NCI-H146 treated with DMSO at 0.1 percent for 48 hours (cell line): ENCODE results near the gene DNAJB4.
"Not testable (repeated sequence)": the region's sequence is repeated elsewhere in the genome, so short reads cannot be mapped to it uniquely, and the experiment has no call there.

Source experiments
- DNase-seq: peaks from one replicate; lab custom pipeline; 2025; ENCODE audit not compliant: unreplicated experiment; lab: John Stamatoyannopoulos, UW

DNAJB4 gene

DNA sequence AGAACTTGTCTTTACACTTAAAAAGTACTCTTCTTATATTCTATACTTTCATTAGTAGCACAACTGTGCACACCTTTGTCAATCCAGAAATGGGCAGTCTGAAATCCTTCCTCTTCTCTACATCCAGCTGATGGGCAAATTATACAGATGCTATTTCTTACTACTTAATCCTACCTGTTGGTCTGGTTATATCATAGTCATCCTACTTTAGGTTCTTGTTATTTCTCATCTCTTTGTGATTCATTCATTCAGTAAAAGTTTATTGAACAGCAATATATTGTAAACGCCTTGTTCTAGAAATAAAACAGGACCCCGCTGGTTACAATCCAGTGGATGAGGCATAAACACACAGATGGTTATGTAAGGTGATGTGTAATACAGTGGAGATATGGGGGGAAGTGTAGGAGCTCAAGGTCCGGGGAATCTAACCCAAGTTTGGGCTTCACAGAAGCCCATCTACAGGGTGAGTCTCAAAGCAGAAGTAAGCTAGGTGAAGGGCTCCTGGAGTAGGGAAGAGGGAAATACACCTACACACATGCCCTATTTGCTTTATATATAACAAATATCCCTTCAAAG is 14.0 kb upstream of the DNAJB4 start:
- DNase-seq = no peak

DNA sequence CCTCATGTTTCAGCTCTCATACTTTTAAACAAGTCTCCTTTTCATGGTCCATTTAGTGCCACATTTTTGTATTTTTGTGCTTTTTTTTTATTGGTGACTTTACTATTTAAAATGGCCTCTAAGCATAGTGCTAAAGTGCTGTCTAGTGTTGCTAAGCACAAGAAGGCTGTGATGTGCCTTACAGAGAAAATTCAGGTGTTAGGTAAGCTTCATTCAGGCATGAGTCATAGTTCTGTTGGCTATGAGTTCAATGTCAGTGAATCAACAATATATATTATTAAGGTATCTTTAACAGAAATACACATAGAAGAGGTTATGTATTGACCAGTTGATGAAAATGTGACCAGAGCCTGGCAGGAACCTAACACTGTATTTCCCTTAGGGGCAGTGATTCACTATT is 13.1 kb upstream of the DNAJB4 start:
- no peak for DNase-seq

DNA sequence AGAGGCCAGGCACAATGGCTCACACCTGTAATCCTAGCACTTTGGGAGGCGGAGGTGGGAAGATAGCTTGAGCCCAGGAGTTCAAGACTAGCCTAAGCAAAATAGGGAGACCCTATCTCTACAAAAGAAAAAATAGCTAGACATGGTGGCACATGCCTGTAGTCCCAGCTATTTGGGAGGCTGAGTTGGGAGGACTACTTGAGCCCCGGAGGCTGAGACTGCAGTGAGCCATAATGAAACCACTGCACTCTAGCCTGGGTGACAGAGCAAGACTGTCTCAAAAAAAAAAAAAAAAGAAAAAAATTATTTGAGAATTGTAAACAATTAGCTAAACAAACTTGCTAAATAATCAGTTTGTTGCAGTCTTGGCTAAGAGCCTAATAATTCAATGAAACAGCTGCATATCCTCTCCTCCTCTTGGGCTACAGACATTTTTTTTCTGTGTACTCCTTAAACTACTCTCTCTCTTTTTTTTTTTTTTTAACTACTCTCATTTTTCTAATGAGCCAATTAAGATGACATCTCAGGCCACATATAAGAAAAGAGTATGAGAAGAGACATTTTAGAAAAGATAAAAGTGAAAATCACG is 10.5 kb upstream of the DNAJB4 start:
- DNase-seq = no peak

GRCh38 chr1:77996734-77997133 is 8.0 kb upstream of the DNAJB4 start:
- no peak for DNase-seq

DNA sequence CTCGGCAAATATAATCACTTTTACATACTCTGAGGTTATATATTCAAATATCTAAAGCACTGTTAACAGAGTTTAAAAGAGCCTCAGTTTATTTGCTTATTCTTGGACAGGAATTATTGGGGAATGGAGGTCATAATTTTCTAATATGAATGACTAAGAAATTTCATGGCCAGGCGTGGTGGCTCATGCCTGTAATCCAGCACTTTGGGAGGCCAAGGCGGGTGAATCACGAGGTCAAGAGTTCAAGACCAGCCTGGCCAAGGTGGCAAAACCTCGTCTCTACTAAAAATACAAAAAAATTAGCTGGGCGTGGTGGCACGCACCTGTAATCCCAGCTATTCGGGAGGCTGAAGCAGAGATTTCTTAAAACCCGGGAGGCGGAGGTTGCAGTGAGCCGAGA is 4.2 kb upstream of the DNAJB4 start:
- not testable (repeated sequence) for DNase-seq

DNA sequence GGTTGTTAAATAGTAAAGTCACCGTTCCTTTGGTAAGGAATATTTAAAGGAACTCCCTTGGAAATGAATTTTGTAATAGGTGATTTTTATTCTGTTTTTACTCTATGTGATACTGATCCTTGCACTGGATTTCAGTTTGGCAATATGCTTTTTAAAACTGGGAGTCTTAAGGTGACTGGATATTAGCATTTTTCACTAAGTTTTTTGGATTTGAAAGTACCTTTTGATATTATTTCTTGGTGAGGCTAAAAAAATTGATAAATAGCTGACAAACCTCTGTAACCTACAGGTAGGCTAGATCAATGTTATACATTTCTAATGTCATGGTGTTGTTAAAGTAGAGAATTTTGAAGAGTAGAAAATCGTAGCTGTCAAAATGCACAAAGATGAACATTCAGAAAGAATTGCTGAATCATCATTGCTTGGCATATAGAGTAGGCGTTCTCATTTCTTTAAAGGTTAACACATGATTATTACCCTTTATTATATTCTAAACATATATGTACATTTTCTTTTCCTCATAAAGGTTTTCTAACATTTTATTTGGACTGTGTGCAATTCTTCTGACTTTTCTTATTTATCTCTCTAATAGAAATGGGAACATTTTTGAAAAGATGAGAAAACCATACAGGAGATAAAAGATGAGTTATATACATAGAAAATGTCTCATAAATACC is 1.5 kb upstream of the DNAJB4 start:
- DNase-seq = no peak

- DNase-seq = no peak
Measured at GRCh38 chr1:78003882-78004718, 639 bp upstream of the DNAJB4 start.

DNA sequence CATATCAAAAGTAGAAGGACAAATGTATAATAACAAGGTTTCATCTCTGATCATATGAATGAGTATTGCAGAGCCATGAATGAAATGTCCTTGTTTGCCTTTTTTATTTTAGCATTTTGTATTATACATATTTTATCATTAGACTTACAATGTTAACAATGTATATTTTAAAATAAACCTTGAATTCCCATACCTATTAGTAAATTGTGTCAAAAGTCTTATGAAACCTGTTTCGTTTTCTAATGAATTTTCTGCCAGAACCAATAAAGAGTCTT is 646 bp downstream of the DNAJB4 start:
- no peak for DNase-seq

GRCh38 chr1:78005755-78006154 is 1.0 kb downstream of the DNAJB4 start:
- no peak for DNase-seq

DNA sequence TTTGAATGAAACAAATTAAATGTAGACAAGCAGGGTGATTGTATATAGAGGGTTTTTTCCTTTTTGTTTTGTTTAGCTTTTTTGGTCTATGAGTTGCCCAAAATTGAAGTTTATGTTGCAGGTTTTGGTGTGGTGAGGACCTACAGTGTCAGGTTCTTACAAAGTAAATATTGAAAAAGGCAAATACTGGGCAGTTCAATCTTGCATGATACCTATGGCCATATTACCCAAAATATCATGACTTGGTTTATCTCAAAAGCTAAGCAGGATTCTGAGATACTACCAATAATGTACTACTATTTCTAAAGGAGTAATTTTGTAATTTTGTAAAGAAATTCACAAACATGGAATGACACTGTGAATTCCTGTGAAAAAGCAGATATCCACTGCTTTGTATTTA is 1.8 kb downstream of the DNAJB4 start:
- no peak for DNase-seq

DNA sequence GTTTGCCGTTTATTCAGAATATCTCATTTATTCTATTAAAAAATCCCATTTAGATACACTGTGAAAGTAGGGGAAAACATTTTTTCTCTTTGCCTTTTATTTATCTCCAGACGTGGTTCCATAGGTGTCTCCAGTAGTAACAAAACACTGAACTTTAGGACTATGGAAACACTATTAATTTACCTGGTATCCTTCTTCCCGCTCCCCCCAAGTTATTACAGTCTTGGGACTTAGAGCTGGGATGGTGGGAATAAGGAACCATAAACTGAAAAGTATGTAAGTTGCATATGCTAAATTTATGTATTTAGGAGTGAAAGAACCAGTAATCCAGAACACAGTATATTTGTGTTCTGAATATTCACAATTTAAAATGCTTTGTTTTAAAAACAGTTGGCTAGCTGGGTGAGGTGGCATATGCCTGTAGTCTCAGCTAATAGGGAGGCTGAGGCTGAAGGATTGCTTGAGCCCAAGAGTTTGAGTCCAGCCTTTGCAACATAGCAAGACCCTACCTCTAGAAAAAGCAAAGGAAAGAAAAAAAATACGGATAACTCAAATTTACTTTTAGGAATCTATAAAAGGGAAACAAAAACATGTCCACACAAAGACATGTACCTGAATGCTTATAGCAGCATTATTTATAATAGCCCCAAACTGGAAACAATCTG is 3.1 kb downstream of the DNAJB4 start:
- no peak for DNase-seq

DNA sequence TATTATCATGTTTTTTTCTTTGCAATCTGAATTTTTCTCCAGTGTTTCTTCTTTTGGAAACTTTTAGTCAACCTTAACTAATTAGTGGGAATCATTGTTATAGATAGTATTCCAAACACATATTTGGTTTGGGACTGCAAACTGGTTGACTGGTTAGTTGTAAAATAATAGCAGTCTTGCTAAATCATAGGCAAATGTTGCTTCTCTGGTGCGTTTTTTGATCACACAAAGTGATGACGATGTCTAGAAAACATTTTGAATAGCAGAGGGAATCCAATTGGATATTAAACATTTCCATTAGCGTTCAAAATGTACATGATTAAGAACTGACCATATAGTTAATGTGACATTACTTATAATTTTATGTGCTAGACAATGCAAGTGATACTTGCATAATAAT is 4.5 kb downstream of the DNAJB4 start:
- no peak for DNase-seq

- no peak for DNase-seq
Measured at GRCh38 chr1:78009836-78010235, 5.1 kb downstream of the DNAJB4 start.

GRCh38 chr1:78011050-78011449 is 6.3 kb downstream of the DNAJB4 start:
- DNase-seq = no peak

- no peak for DNase-seq
Measured at GRCh38 chr1:78015148-78015547, 10.4 kb downstream of the DNAJB4 start.

- DNase-seq = no peak
Measured at GRCh38 chr1:78019024-78019423, 14.3 kb downstream of the DNAJB4 start.

DNA sequence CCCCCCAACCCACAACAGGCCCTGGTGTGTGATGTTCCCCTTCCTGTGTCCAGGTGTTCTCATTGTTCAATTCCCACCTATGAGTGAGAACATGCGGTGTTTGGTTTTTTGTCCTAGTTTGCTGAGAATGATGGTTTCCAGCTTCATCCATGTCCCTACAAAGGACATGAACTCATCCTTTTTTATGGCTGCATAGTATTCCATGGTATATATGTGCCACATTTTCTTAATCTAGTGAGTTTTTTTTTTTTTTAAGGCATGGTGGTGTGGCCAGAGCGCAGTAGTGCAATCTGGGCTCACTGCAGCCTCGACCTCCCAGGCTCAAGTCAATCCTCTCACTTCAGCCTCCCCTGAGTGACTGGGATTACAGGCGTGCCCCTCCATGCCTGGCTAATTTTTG is 16.4 kb downstream of the DNAJB4 start:
- not testable (repeated sequence) for DNase-seq

- no peak for DNase-seq
Measured at GRCh38 chr1:78029793-78030192, 25.1 kb downstream of the DNAJB4 start.

GRCh38 chr1:78032996-78033796 is 28.5 kb downstream of the DNAJB4 start:
- no peak for DNase-seq

DNA sequence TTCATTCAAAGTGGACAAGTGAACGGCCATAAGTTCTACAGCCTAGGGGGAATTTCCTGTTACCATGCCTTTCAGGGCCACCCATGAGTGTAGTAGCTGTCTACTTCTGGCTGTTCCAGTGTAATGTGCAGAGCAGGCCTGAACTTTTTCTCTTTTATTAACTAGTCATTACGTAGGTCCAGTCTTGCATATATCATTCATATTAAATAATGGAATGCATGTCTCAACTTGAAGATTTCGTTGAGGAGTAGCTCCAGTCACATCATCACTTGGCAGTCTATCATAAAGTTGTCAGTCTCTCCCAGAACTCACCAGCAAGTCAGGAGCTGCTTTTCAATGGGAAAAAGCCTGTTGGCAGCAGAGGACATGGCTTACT is 29.0 kb downstream of the DNAJB4 start:
- DNase-seq = no peak

DNA sequence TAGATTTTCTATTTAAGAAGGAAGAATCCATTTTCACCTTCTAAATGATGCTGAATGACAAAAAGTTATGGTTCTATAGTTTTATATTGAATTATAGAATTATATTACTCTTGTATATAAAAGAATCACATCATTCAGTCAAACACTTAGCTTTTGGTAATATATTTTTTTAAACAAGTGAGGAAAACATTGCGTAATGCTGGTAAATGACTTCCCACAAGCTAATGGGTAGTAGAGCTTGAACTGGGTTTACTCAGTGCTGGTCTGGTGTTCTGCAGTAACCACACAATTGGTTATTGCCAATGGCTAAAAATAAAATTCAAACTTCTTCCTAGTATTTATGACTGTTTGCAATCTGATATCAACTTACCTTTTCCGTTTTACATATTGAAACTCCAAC is 30.4 kb downstream of the DNAJB4 start:
- DNase-seq = no peak
